ENCODE measurements around the gene AAR2. TPM values are rescaled to one million over a fixed set of nuclear protein-coding genes. Genes with fewer than 3 reads are reported as not detected.

AAR2 gene
- polyA plus RNA-seq, 4 donors = 15.7 to 29.3 (median 23.2) TPM

- no peak for FAIRE-seq
- no peak for DNase-seq
Measured at GRCh38 chr20:36214684-36215256, 21.5 kb upstream of the AAR2 start.

GRCh38 chr20:36215778-36216177, 20.5 kb upstream of the AAR2 start:
- FAIRE-seq (no peak), DNase-seq (no peak)
- Histone ChIP-seq H3K4me1 (ENCODE audit: control insufficient read depth in 3 of 3, insufficient read depth in 2 of 3, low read depth in 1 of 3, low read length in 2 of 3) (no peaks in the 10 kb centered on the region), H3K27me3 (ENCODE audit: control insufficient read depth in 3 of 3, insufficient read depth in 3 of 3, low read length in 3 of 3) (no peaks in the 10 kb centered on the region), H3K36me3 (ENCODE audit: control insufficient read depth in 3 of 3, insufficient read depth in 2 of 3, low read depth in 1 of 3, low read length in 3 of 3) (peaks cover 0 to 62% (median 0%) of the 10 kb centered on the region in 3 donors), H3K9me3 (ENCODE audit: control insufficient read depth in 2 of 2, insufficient read depth in 1 of 2, low read depth in 1 of 2, low read length in 1 of 2) (no peaks in the 10 kb centered on the region), H3K27ac (ENCODE audit: low read depth in 1 of 3, low read length in 2 of 3) (no peak overlapping the region), H3K4me3 (ENCODE audit: low read depth in 1 of 3, low read length in 3 of 3) (no peak overlapping the region)
- 87 to 97% (median 91%) methylated on average over 4 of the region's 4 CpGs for WGBS, 3 donors

More at GRCh38 chr20:36214684-36215256, 21.5 kb upstream of the AAR2 start:
- Histone ChIP-seq H3K9me3 (ENCODE audit: control insufficient read depth in 2 of 2, insufficient read depth in 1 of 2, low read depth in 1 of 2, low read length in 1 of 2) (no peaks in the 10 kb centered on the region), H3K36me3 (ENCODE audit: control insufficient read depth in 3 of 3, insufficient read depth in 2 of 3, low read depth in 1 of 3, low read length in 3 of 3) (peaks cover 1 to 65% (median 3%) of the 10 kb centered on the region in 3 donors), H3K27me3 (ENCODE audit: control insufficient read depth in 3 of 3, insufficient read depth in 3 of 3, low read length in 3 of 3) (no peaks in the 10 kb centered on the region), H3K4me3 (ENCODE audit: low read depth in 1 of 3, low read length in 3 of 3) (no peak overlapping the region), H3K27ac (ENCODE audit: low read depth in 1 of 3, low read length in 2 of 3) (no peak overlapping the region), H3K4me1 (ENCODE audit: control insufficient read depth in 3 of 3, insufficient read depth in 2 of 3, low read depth in 1 of 3, low read length in 2 of 3) (no peaks in the 10 kb centered on the region)
- 64 to 76% (median 69%) methylated on average over 5 of the region's 5 CpGs for WGBS, 3 donors

- H3K4me3 ChIP-seq (ENCODE audit: low read depth in 1 of 3, low read length in 3 of 3) = no peak overlapping the region
- H3K27ac ChIP-seq (ENCODE audit: low read depth in 1 of 3, low read length in 2 of 3) = no peak overlapping the region
- peaks cover 0 to 61% (median 0%) of the 10 kb centered on the region in 3 donors for H3K36me3 ChIP-seq (ENCODE audit: control insufficient read depth in 3 of 3, insufficient read depth in 2 of 3, low read depth in 1 of 3, low read length in 3 of 3)
- no peak for FAIRE-seq
- DNase-seq = no peak
- H3K4me1 ChIP-seq (ENCODE audit: control insufficient read depth in 3 of 3, insufficient read depth in 2 of 3, low read depth in 1 of 3, low read length in 2 of 3) = no peaks in the 10 kb centered on the region
- H3K9me3 ChIP-seq (ENCODE audit: control insufficient read depth in 2 of 2, insufficient read depth in 1 of 2, low read depth in 1 of 2, low read length in 1 of 2) = no peaks in the 10 kb centered on the region
- H3K27me3 ChIP-seq (ENCODE audit: control insufficient read depth in 3 of 3, insufficient read depth in 3 of 3, low read length in 3 of 3) = no peaks in the 10 kb centered on the region
- WGBS, 3 donors = 75 to 81% (median 77%) methylated on average over 7 of the region's 7 CpGs
Measured at GRCh38 chr20:36216314-36217025, 19.8 kb upstream of the AAR2 start.

GRCh38 chr20:36217226-36217625, 19.1 kb upstream of the AAR2 start:
- DNase-seq (peak; percentile 10 to 32), FAIRE-seq (no peak)
- Histone ChIP-seq H3K4me3 (ENCODE audit: low read depth in 1 of 3, low read length in 3 of 3) (no peak overlapping the region), H3K36me3 (ENCODE audit: control insufficient read depth in 3 of 3, insufficient read depth in 2 of 3, low read depth in 1 of 3, low read length in 3 of 3) (peaks cover 0 to 62% (median 0%) of the 10 kb centered on the region in 3 donors), H3K27ac (ENCODE audit: low read depth in 1 of 3, low read length in 2 of 3) (no peak overlapping the region), H3K4me1 (ENCODE audit: control insufficient read depth in 3 of 3, insufficient read depth in 2 of 3, low read depth in 1 of 3, low read length in 2 of 3) (no peaks in the 10 kb centered on the region), H3K9me3 (ENCODE audit: control insufficient read depth in 2 of 2, insufficient read depth in 1 of 2, low read depth in 1 of 2, low read length in 1 of 2) (no peaks in the 10 kb centered on the region), H3K27me3 (ENCODE audit: control insufficient read depth in 3 of 3, insufficient read depth in 3 of 3, low read length in 3 of 3) (no peaks in the 10 kb centered on the region)
- WGBS, 3 donors = 23 to 54% (median 47%) methylated on average over 4 of the region's 4 CpGs

- no peak for DNase-seq
- no peaks in the 10 kb centered on the region for H3K27me3 ChIP-seq (ENCODE audit: control insufficient read depth in 3 of 3, insufficient read depth in 3 of 3, low read length in 3 of 3)
- FAIRE-seq = no peak
- no peak overlapping the region for H3K27ac ChIP-seq (ENCODE audit: low read depth in 1 of 3, low read length in 2 of 3)
- H3K9me3 ChIP-seq (ENCODE audit: control insufficient read depth in 2 of 2, insufficient read depth in 1 of 2, low read depth in 1 of 2, low read length in 1 of 2) = no peaks in the 10 kb centered on the region
- H3K36me3 ChIP-seq (ENCODE audit: control insufficient read depth in 3 of 3, insufficient read depth in 2 of 3, low read depth in 1 of 3, low read length in 3 of 3) = peaks cover 0 to 56% (median 0%) of the 10 kb centered on the region in 3 donors
- no peaks in the 10 kb centered on the region for H3K4me1 ChIP-seq (ENCODE audit: control insufficient read depth in 3 of 3, insufficient read depth in 2 of 3, low read depth in 1 of 3, low read length in 2 of 3)
- 82 to 88% (median 84%) methylated on average over 16 of the region's 16 CpGs for WGBS, 3 donors
- no peak overlapping the region for H3K4me3 ChIP-seq (ENCODE audit: low read depth in 1 of 3, low read length in 3 of 3)
Measured at GRCh38 chr20:36218380-36219064, 17.8 kb upstream of the AAR2 start.

- Histone ChIP-seq H3K4me1 (ENCODE audit: control insufficient read depth in 3 of 3, insufficient read depth in 2 of 3, low read depth in 1 of 3, low read length in 2 of 3) (no peaks in the 10 kb centered on the region), H3K36me3 (ENCODE audit: control insufficient read depth in 3 of 3, insufficient read depth in 2 of 3, low read depth in 1 of 3, low read length in 3 of 3) (peaks cover 0 to 49% (median 0%) of the 10 kb centered on the region in 3 donors), H3K27ac (ENCODE audit: low read depth in 1 of 3, low read length in 2 of 3) (no peak overlapping the region), H3K9me3 (ENCODE audit: control insufficient read depth in 2 of 2, insufficient read depth in 1 of 2, low read depth in 1 of 2, low read length in 1 of 2) (no peaks in the 10 kb centered on the region), H3K4me3 (ENCODE audit: low read depth in 1 of 3, low read length in 3 of 3) (no peak overlapping the region), H3K27me3 (ENCODE audit: control insufficient read depth in 3 of 3, insufficient read depth in 3 of 3, low read length in 3 of 3) (no peaks in the 10 kb centered on the region)
- no peak for FAIRE-seq
- WGBS, 3 donors = 94 to 95% (median 95%) methylated on average over 17 of the region's 17 CpGs
- no peak for DNase-seq
Measured at GRCh38 chr20:36219671-36220220, 16.5 kb upstream of the AAR2 start.

- Histone ChIP-seq H3K27me3 (ENCODE audit: control insufficient read depth in 3 of 3, insufficient read depth in 3 of 3, low read length in 3 of 3) (no peaks in the 10 kb centered on the region), H3K27ac (ENCODE audit: low read depth in 1 of 3, low read length in 2 of 3) (no peak overlapping the region)
Measured at GRCh38 chr20:36225666-36226065, 10.6 kb upstream of the AAR2 start.

GRCh38 chr20:36228770-36229169, 7.5 kb upstream of the AAR2 start:
- no peaks in the 10 kb centered on the region for H3K9me3 ChIP-seq (ENCODE audit: control insufficient read depth in 2 of 2, insufficient read depth in 1 of 2, low read depth in 1 of 2, low read length in 1 of 2)
- H3K27me3 ChIP-seq (ENCODE audit: control insufficient read depth in 3 of 3, insufficient read depth in 3 of 3, low read length in 3 of 3) = no peaks in the 10 kb centered on the region
- H3K27ac ChIP-seq (ENCODE audit: low read depth in 1 of 3, low read length in 2 of 3) = no peak overlapping the region
- no peak for FAIRE-seq
- no peaks in the 10 kb centered on the region for H3K4me1 ChIP-seq (ENCODE audit: control insufficient read depth in 3 of 3, insufficient read depth in 2 of 3, low read depth in 1 of 3, low read length in 2 of 3)
- H3K4me3 ChIP-seq (ENCODE audit: low read depth in 1 of 3, low read length in 3 of 3) = no peak overlapping the region
- WGBS, 3 donors = 80 to 86% (median 81%) methylated on average over 6 of the region's 6 CpGs
- no peak for DNase-seq
- H3K36me3 ChIP-seq (ENCODE audit: control insufficient read depth in 3 of 3, insufficient read depth in 2 of 3, low read depth in 1 of 3, low read length in 3 of 3) = peaks cover 0 to 30% (median 0%) of the 10 kb centered on the region in 3 donors

More at GRCh38 chr20:36225666-36226065, 10.6 kb upstream of the AAR2 start:
- H3K36me3 ChIP-seq (ENCODE audit: control insufficient read depth in 3 of 3, insufficient read depth in 2 of 3, low read depth in 1 of 3, low read length in 3 of 3) = peaks cover 0 to 45% (median 0%) of the 10 kb centered on the region in 3 donors
- 88 to 94% (median 90%) methylated on average over 7 of the region's 7 CpGs for WGBS, 3 donors
- no peak for FAIRE-seq
- no peak overlapping the region for H3K4me3 ChIP-seq (ENCODE audit: low read depth in 1 of 3, low read length in 3 of 3)
- no peaks in the 10 kb centered on the region for H3K9me3 ChIP-seq (ENCODE audit: control insufficient read depth in 2 of 2, insufficient read depth in 1 of 2, low read depth in 1 of 2, low read length in 1 of 2)
- no peaks in the 10 kb centered on the region for H3K4me1 ChIP-seq (ENCODE audit: control insufficient read depth in 3 of 3, insufficient read depth in 2 of 3, low read depth in 1 of 3, low read length in 2 of 3)
- DNase-seq = no peak
